ENCODE data around the gene CDC42EP1.

DNA sequence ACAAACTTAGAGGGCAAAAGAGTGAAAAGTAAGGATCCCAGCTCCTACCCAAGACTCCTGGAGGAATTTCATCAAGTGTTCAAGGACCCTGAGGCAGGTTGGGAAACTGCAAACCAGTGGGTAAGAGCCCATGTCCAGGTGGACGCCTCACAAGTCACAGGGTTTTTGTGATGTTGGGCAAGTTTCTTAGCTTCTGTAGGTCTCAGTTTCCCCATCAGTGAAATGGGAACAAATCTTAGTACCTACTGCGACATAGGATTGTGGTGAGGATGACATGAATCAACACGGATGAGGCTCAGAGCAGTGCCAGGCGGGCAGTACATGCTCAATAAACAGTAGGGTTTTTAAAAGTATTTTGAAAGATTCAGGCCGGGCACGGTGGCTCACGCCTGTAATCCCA, 17.3 kb upstream of the CDC42EP1 start:
- TF ChIP-seq, protein P1, sequence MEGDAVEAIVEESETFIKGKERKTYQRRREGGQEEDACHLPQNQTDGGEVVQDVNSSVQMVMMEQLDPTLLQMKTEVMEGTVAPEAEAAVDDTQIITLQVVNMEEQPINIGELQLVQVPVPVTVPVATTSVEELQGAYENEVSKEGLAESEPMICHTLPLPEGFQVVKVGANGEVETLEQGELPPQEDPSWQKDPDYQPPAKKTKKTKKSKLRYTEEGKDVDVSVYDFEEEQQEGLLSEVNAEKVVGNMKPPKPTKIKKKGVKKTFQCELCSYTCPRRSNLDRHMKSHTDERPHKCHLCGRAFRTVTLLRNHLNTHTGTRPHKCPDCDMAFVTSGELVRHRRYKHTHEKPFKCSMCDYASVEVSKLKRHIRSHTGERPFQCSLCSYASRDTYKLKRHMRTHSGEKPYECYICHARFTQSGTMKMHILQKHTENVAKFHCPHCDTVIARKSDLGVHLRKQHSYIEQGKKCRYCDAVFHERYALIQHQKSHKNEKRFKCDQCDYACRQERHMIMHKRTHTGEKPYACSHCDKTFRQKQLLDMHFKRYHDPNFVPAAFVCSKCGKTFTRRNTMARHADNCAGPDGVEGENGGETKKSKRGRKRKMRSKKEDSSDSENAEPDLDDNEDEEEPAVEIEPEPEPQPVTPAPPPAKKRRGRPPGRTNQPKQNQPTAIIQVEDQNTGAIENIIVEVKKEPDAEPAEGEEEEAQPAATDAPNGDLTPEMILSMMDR (IDR thresholded peaks at IDR 0.05): no peak
- no peak for TF ChIP-seq POLR2A (IDR thresholded peaks at IDR 0.05)
